Measurements from ENCODE around the gene RASGRP1.

Gene RASGRP1

GRCh38 chr15:38577424-38577987 lies 12.9 kb upstream of the RASGRP1 start:
- no peaks in the 10 kb centered on the region for H3K27me3 ChIP-seq (ENCODE audit: insufficient read depth, poor library complexity, severe bottlenecking)
- H3K27ac ChIP-seq (replicated peaks), result no peak overlapping the region
- TF ChIP-seq POLR2AphosphoS5 (IDR thresholded peaks at IDR 0.05; ENCODE audit: low read depth), result no peak
- no peak for TF ChIP-seq CTCF (IDR thresholded peaks at IDR 0.05; ENCODE audit: insufficient read depth, low read length)
- TF ChIP-seq SPI1 (IDR thresholded peaks at IDR 0.05; ENCODE audit: borderline replicate concordance, low read depth), result no peak
- TF ChIP-seq REST (IDR thresholded peaks at IDR 0.05; ENCODE audit: insufficient replicate concordance, low read depth), result no peak
- no peak for TF ChIP-seq GABPA (IDR thresholded peaks at IDR 0.05; ENCODE audit: low read depth)
- H3K4me3 ChIP-seq (replicated peaks; ENCODE audit: insufficient read depth, low read length), result no peak overlapping the region
- no peak for DNase-seq (ENCODE audit: low read depth in 1 of 2, low spot score in 1 of 2)

GRCh38 chr15:38576837-38577236 lies 12.2 kb upstream of the RASGRP1 start:
- no peak for DNase-seq (ENCODE audit: low read depth in 1 of 2, low spot score in 1 of 2)
- TF ChIP-seq REST (IDR thresholded peaks at IDR 0.05; ENCODE audit: insufficient replicate concordance, low read depth) (no peak), GABPA (IDR thresholded peaks at IDR 0.05; ENCODE audit: low read depth) (no peak), CTCF (IDR thresholded peaks at IDR 0.05; ENCODE audit: insufficient read depth, low read length) (no peak), SPI1 (IDR thresholded peaks at IDR 0.05; ENCODE audit: borderline replicate concordance, low read depth) (no peak), POLR2AphosphoS5 (IDR thresholded peaks at IDR 0.05; ENCODE audit: low read depth) (no peak)
- Histone ChIP-seq H3K27ac (replicated peaks) (no peak overlapping the region), H3K4me3 (replicated peaks; ENCODE audit: insufficient read depth, low read length) (no peak overlapping the region), H3K27me3 (ENCODE audit: insufficient read depth, poor library complexity, severe bottlenecking) (peaks cover 2% of the 10 kb centered on the region)

GRCh38 chr15:38576261-38576660 lies 11.6 kb upstream of the RASGRP1 start:
- H3K4me3 ChIP-seq (replicated peaks; ENCODE audit: insufficient read depth, low read length), result no peak overlapping the region
- H3K27me3 ChIP-seq (ENCODE audit: insufficient read depth, poor library complexity, severe bottlenecking), result peaks cover 2% of the 10 kb centered on the region
- H3K27ac ChIP-seq (replicated peaks), result no peak overlapping the region
- no peak for DNase-seq (ENCODE audit: low read depth in 1 of 2, low spot score in 1 of 2)
- TF ChIP-seq SPI1 (IDR thresholded peaks at IDR 0.05; ENCODE audit: borderline replicate concordance, low read depth) (no peak), CTCF (IDR thresholded peaks at IDR 0.05; ENCODE audit: insufficient read depth, low read length) (no peak), GABPA (IDR thresholded peaks at IDR 0.05; ENCODE audit: low read depth) (no peak), POLR2AphosphoS5 (IDR thresholded peaks at IDR 0.05; ENCODE audit: low read depth) (no peak), REST (IDR thresholded peaks at IDR 0.05; ENCODE audit: insufficient replicate concordance, low read depth) (no peak)

Measured in HL-60 (cell line).